ENCODE measurements around the gene VPS18.

Gene VPS18

DNA sequence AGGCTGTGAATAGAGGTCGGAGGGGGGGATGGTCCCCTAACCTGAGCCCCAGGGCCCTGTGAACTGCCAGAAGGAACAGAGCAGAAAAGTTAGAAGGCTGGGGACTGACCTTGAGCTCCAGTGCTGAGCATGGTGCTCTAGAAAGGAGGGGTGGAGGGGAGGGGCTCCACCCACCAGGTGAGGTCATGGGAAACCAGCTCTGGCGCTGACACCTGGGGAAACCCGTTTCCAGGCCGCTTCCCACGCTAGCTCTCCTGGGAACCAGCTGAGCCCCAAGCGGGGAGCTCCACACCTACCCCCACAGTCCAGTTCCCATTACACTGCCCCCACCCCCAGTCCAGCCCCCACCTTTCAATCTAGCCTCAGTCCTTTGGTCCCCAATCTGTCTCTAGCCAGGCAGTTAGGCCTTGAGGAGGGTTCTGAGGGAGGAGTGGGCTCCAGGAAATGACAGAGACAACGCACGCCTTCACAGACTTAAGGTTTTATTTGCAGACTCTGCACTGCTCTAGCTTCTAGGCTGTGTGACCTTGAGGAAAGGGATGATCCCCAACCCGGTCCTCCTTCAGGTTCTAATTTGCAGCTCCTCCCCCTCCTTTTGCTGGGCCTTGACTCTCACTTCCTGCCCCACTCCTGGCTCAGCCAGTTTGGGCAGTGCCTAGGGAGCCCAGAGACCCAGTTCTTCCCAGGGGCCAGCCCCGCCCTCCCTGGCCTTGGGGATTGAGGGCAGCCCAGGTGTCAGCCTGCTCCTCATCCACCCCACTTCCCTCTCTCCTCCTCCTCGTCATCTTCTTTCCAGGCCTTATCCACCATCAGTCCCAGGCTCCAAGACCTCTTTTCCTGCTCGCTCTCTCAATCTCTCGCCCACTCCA, 22.3 kb upstream of the VPS18 start:
- peak in 1 of 3 experiments; percentile 10 for DNase-seq

DNA sequence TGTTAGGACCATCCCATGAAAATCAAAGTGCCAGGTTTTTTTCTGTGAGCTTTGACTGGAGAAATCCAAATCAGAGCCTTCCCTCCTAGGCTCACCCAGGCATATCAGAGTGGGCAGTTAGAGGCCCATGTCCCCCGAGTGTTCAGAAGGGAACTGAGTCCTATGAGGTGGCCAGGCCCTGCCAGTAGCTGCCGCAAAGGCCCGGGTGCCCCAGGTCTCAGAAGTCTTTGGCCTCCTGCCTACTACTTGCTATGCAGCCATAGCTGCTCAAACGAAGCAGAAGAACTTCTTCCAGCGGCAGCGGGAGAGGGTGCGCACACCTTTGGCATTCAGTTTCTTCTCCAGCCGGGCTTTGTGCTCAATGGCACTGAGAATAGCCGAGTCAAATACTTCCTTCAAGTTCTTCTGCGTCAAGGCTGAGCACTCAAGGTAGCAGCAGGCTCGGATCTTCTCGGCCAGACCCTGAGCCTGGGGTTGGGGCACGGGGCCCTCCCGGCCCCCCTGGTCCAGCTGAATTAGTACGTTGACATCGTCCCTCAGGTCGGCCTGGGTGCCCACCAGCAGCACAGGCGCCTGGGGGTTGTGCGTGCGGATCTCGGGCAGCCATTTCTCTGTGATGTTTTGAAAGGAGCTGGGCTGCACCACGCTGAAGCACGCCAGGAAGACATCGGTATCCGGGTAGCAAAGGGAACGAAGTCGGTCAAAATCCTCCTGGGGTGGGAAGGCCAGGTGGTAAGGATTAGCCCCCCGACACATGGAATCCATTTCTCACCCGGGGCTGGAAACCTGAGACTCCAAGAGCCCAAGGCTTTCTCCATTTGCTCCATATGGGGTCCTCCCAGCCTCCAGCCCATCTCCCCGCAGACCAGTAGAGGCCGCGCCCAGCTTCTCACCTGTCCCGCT, 21.2 kb upstream of the VPS18 start:
- no peak for DNase-seq

GRCh38 chr15:40873694-40874561, 20.3 kb upstream of the VPS18 start, which contains the start of gene RHOV:
Gene RHOV, minus strand, starts transcription at chr15:40874234. Its CDS starts 95 bp downstream, at chr15:40874139.
- DNase-seq = peak in 2 of 3 experiments; percentile 7 to 25

- DNase-seq = no peak
These were observed 18.1 kb upstream of the VPS18 start for GRCh38 chr15:40875991-40876730.

GRCh38 chr15:40877694-40878093, 16.6 kb upstream of the VPS18 start:
- DNase-seq = no peak

DNA sequence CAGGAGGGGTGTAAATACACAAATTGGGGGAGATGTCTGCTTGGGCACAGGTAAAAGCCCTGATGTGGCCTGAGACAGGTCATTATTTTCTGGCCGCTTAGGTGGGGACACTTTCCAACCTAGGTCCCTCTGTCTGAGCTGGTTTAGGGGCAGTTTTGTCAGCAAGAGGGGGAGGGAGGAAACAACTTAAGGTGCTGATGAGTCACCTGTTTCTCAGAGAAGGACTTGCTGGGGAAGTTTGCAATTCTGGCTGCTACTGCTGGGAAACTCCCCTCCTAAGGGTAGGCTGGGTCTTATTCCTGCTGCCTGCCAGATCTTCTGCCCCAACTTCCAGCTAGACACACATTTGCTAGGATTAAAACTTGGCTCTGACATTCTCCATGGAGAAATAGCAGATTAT, 15.5 kb upstream of the VPS18 start:
- no peak for DNase-seq

DNA sequence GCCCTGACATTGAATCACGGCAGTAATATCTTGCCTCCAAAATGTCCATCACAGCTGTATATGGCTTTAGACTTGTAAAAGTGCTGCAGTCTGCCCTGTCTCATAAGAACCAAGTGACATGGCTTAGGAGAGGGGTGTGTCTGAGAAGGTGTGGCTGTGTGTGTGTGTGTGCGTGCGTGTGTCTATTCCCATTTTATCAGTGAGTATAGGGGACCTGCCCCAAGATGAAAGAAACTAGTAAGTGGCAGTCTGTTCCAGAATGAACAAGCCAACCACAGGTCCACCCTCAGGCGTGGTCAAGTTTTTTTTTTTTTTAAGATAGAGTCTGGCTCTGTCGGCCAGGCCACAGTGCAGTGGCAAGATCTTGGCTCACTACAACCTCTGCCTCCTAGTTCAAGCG, 14.6 kb upstream of the VPS18 start:
- no peak for DNase-seq

DNA sequence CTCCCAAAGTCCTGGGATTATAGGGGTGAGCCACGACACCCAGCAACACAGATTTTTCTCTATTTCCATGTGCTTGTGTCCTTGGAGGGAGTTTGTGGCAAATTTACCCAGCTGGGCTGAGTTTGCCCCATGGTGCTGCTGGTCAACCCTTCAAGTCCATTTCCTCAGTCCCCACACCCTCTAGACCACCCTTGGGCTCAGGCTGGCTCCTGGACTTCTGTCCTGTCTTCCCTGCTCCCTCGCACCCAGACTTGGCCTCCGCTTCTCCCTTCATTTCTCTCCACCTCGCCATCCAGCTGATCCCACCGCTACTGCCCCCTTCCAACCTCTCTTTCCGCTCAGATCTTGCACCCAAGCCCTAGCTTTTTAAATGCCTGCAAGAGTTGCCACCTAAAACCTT, 12.9 kb upstream of the VPS18 start:
- no peak for DNase-seq

DNA sequence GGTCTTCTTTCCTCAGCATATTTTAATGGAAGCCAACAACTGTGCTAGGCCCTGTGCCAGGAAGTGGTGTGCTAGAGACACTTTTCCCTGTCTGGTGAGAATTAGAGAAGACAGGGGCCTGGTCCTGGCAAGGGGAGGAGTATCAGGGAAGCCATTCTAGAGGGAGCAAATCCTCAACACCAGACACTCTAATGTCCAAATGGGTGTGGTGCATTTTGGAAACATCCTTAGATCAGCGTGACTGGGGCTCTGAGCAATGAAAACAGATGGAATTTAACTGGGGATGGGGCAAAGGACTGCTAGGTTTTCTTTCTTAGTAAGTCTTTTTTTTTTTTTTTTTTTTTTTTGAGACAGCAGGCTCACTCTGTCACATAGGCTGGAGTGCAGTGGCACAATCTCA, 7.7 kb upstream of the VPS18 start:
- DNase-seq = no peak

- no peak for DNase-seq
These were observed 5.1 kb upstream of the VPS18 start for GRCh38 chr15:40889112-40889511.

DNA sequence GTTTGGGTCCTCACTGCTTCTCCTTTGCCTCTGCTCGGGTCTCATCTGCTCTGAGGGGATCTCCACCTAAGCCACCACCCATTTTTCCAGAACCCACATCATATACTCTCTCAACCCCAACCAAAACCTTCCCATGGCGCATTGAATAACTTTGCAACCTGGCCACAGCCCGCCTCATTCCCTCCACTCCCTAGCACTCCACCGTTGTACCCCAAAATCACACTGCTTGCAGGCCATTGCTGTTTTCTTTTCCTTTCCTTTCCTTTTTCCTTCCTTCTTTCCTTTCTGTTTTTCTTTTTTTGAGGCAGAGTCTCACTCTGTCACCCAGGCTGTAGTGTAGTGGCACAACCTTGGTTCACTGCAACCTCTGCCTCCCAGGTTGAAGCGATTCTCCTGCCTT, 3.1 kb upstream of the VPS18 start:
- DNase-seq = no peak

GRCh38 chr15:40891810-40892446, 2.3 kb upstream of the VPS18 start:
- DNase-seq = peak; percentile 18 to 74 (median 34)

GRCh38 chr15:40892447-40893012, 1.7 kb upstream of the VPS18 start:
- no peak for DNase-seq

GRCh38 chr15:40893019-40893670, 1.1 kb upstream of the VPS18 start:
- no peak for DNase-seq

GRCh38 chr15:40894681-40895448, 615 bp downstream of the VPS18 start:
- peak in 2 of 3 experiments; percentile 58 to 64 for DNase-seq

DNA sequence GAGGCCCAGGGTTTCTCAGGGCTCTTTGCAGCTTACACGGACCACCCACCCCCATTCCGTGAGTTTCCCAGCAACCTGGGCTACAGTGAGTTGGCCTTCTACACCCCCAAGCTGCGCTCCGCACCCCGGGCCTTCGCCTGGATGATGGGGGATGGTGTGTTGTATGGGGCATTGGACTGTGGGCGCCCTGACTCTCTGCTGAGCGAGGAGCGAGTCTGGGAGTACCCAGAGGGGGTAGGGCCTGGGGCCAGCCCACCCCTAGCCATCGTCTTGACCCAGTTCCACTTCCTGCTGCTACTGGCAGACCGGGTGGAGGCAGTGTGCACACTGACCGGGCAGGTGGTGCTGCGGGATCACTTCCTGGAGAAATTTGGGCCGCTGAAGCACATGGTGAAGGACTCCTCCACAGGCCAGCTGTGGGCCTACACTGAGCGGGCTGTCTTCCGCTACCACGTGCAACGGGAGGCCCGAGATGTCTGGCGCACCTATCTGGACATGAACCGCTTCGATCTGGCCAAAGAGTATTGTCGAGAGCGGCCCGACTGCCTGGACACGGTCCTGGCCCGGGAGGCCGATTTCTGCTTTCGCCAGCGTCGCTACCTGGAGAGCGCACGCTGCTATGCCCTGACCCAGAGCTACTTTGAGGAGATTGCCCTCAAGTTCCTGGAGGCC, 5.4 kb downstream of the VPS18 start:
- no peak for DNase-seq

- DNase-seq = no peak
These were observed 6.2 kb downstream of the VPS18 start for GRCh38 chr15:40900256-40901052.

DNA sequence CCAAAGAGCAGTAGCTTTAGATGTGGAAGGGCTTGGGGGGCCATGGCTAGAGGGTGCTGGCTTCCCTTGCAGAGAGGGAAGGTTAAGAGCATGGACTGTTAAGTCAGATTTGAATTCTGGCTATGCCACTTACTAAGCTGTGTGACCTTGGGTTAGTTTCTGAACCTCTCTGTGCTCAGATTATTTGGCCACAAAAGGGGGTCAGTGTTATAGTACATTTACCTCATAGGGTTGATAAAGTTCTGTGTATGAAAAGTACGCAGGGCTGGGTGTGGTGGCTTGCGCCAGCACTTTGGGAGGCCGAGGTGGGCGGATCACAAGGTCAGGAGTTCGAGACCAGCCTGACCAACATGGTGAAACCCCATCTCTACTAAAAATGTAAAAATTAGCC, 6.8 kb downstream of the VPS18 start:
- no peak for DNase-seq
